CD4-positive, alpha-beta T cell (primary cell): ENCODE measurements around the gene AP1S2. TPM values are rescaled to one million over a fixed set of nuclear protein-coding genes. Genes with fewer than 3 reads are reported as not detected.

ENCODE experiments used
- ATAC-seq: fragments of 200-7000 bp; cut with Tn5 transposase; one replicate; pipeline ENCODE4 v1.10.0; 2022; ENCODE audit warnings: mild to moderate bottlenecking; ENCODE audit not compliant: poor library complexity
- CTCF ChIA-PET: fragments of 350-600 bp; sonication (Branson Sonifier 250); formaldehyde crosslinking; loops from one replicate; lab custom pipeline; 2021; ENCODE audit warnings: antibody characterized with exemption, inconsistent platforms; lab: Charles Lee
- POLR2A ChIA-PET: fragments of 350-600 bp; sonication (Branson Sonifier 250); formaldehyde crosslinking; loops from one replicate; lab custom pipeline; 2021; ENCODE audit warnings: antibody characterized with exemption, inconsistent platforms; lab: Charles Lee
- DNase-seq, 14 experiments: peaks; one replicate each; pipeline ENCODE4 v3.0.0-alpha.2; 2013 to 2020; ENCODE audit warnings: mixed read lengths in 2 of 14
- H3K27ac ChIP-seq, 2 donors: one replicate each; pipeline versions ENCODE4 v1.5.1 to v1.7.0; 2013; ENCODE audit warnings: low read length in 2 of 2, low read depth in 1 of 2, mild to moderate bottlenecking in 1 of 2
- H3K27me3 ChIP-seq, 2 experiments: 1 replicate in 1 of 2; 2 replicates in 1 of 2; pipeline versions ENCODE4 v1.6.1 to v1.7.0; 2013; ENCODE audit warnings: low read length in 2 of 2, control low read depth in 1 of 2, mild to moderate bottlenecking in 1 of 2, moderate library complexity in 1 of 2; ENCODE audit not compliant: insufficient read depth in 2 of 2, control insufficient read depth in 1 of 2
- H3K36me3 ChIP-seq: one replicate; pipeline ENCODE4 v1.6.1; 2013; ENCODE audit warnings: low read length, control low read depth; ENCODE audit not compliant: insufficient read depth
- H3K4me1 ChIP-seq: one replicate; pipeline ENCODE4 v1.6.1; 2013; ENCODE audit warnings: low read length, control low read depth; ENCODE audit not compliant: insufficient read depth
- H3K4me3 ChIP-seq: one replicate; pipeline ENCODE4 v1.5.1; 2013; ENCODE audit warnings: mild to moderate bottlenecking, low read length, moderate library complexity
- H3K9me3 ChIP-seq, 2 experiments: 1 replicate in 1 of 2; 2 replicates in 1 of 2; pipeline versions ENCODE4 v1.6.1 to v1.7.0; 2013; ENCODE audit warnings: low read length in 2 of 2, mild to moderate bottlenecking in 2 of 2, control low read depth in 1 of 2, moderate library complexity in 1 of 2; ENCODE audit not compliant: control insufficient read depth in 1 of 2, insufficient read depth in 1 of 2
- H3K27ac Mint-ChIP-seq: one replicate; pipeline ENCODE4 v1.8.0; 2020; ENCODE audit warnings: mixed read lengths
- H3K27me3 Mint-ChIP-seq: one replicate; pipeline ENCODE4 v1.8.0; 2021; ENCODE audit warnings: mixed read lengths
- H3K36me3 Mint-ChIP-seq: one replicate; pipeline ENCODE4 v1.8.0; 2021; ENCODE audit warnings: low read depth, mixed read lengths
- H3K4me1 Mint-ChIP-seq: one replicate; pipeline ENCODE4 v1.8.0; 2021; ENCODE audit warnings: low read depth, mixed read lengths
- H3K4me3 Mint-ChIP-seq: one replicate; pipeline ENCODE4 v1.8.0; 2020; ENCODE audit warnings: mild to moderate bottlenecking, mixed read lengths
- H3K9me3 Mint-ChIP-seq: one replicate; pipeline ENCODE4 v1.8.0; 2020; ENCODE audit warnings: mixed read lengths
- intact Hi-C, 2 experiments: fragments of 100-400 bp; cut with DNase I in 1 of 2; cut with micrococcal nuclease in 1 of 2; formaldehyde crosslinking; loops; one replicate each; pipeline versions ENCODE4 v1.15.1 to v1.9.0; 2023 to 2025; cut with DNase I, micrococcal nuclease
- total RNA-seq, 174 experiments: library from RNA in 2 of 174; stranded (reverse) in 2 of 174; gene quantifications; one replicate each; pipeline ENCODE4 v1.2.3 and lab custom pipeline; 2021 to 2026
- TF ChIP-seq, protein P1 (sequence below): fragments of 200-600 bp; IDR thresholded peaks from one replicate; pipeline ENCODE4 v1.8.0; 2022; ENCODE audit warnings: antibody characterized with exemption, mild to moderate bottlenecking

AP1S2 gene
- total RNA-seq, 2 experiments from 2014 or later = 20.0 to 20.8 TPM

- Mint-ChIP-seq H3K36me3 (no peaks in the 10 kb centered on the region), H3K27ac (no peak overlapping the region), H3K4me3 (no peak overlapping the region), H3K4me1 (no peaks in the 10 kb centered on the region), H3K27me3 (no peaks in the 10 kb centered on the region), H3K9me3 (no peaks in the 10 kb centered on the region)
- TF ChIP-seq, protein P1, sequence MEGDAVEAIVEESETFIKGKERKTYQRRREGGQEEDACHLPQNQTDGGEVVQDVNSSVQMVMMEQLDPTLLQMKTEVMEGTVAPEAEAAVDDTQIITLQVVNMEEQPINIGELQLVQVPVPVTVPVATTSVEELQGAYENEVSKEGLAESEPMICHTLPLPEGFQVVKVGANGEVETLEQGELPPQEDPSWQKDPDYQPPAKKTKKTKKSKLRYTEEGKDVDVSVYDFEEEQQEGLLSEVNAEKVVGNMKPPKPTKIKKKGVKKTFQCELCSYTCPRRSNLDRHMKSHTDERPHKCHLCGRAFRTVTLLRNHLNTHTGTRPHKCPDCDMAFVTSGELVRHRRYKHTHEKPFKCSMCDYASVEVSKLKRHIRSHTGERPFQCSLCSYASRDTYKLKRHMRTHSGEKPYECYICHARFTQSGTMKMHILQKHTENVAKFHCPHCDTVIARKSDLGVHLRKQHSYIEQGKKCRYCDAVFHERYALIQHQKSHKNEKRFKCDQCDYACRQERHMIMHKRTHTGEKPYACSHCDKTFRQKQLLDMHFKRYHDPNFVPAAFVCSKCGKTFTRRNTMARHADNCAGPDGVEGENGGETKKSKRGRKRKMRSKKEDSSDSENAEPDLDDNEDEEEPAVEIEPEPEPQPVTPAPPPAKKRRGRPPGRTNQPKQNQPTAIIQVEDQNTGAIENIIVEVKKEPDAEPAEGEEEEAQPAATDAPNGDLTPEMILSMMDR = no peak
- ChIA-PET POLR2A (no interaction called here), CTCF (no interaction called here)
- H3K9me3 ChIP-seq = no peaks in the 10 kb centered on the region
- ATAC-seq (no peak), DNase-seq (no peak)
- H3K27ac ChIP-seq = no peak overlapping the region
- H3K4me1 ChIP-seq = no peaks in the 10 kb centered on the region
- H3K4me3 ChIP-seq = no peak overlapping the region
- intact Hi-C loops = no loop called here
- H3K27me3 ChIP-seq = no peaks in the 10 kb centered on the region
- H3K36me3 ChIP-seq = no peaks in the 10 kb centered on the region
Measured at GRCh38 chrX:15870310-15870709, 15.7 kb upstream of the AP1S2 start.

- Histone ChIP-seq H3K36me3 (no peaks in the 10 kb centered on the region), H3K9me3 (no peaks in the 10 kb centered on the region), H3K4me3 (no peak overlapping the region), H3K27ac (no peak overlapping the region), H3K4me1 (no peaks in the 10 kb centered on the region), H3K27me3 (no peaks in the 10 kb centered on the region)
- Mint-ChIP-seq H3K36me3 (no peaks in the 10 kb centered on the region), H3K27ac (no peak overlapping the region), H3K27me3 (no peaks in the 10 kb centered on the region), H3K4me3 (no peak overlapping the region), H3K9me3 (no peaks in the 10 kb centered on the region), H3K4me1 (no peaks in the 10 kb centered on the region)
- CTCF ChIA-PET = no interaction called here
- DNase-seq (no peak), ATAC-seq (no peak)
- intact Hi-C loops = no loop called here
- POLR2A ChIA-PET = interaction anchor here (1.0 kb wide), 1 partner anchor 15 kb away, joined by 3 read pairs; no protein-coding TSS in a partner anchor
- TF ChIP-seq, protein P1 = no peak
Measured at GRCh38 chrX:15869695-15870094, 15.1 kb upstream of the AP1S2 start.

GRCh38 chrX:15866147-15866546, 11.5 kb upstream of the AP1S2 start:
- ATAC-seq = no peak
- Mint-ChIP-seq H3K4me1 (no peaks in the 10 kb centered on the region), H3K4me3 (no peak overlapping the region), H3K27me3 (no peaks in the 10 kb centered on the region), H3K36me3 (no peaks in the 10 kb centered on the region), H3K27ac (no peak overlapping the region), H3K9me3 (no peaks in the 10 kb centered on the region)
- H3K4me3 ChIP-seq = no peak overlapping the region
- TF ChIP-seq, protein P1 = no peak
- DNase-seq = peak in 1 of 14 experiments; percentile 10
- H3K9me3 ChIP-seq = no peaks in the 10 kb centered on the region
- ChIA-PET CTCF (no interaction called here), POLR2A (no interaction called here)
- intact Hi-C loops = no loop called here
- H3K27me3 ChIP-seq = no peaks in the 10 kb centered on the region
- no peaks in the 10 kb centered on the region for H3K36me3 ChIP-seq
- no peak overlapping the region for H3K27ac ChIP-seq
- no peaks in the 10 kb centered on the region for H3K4me1 ChIP-seq
